WERI-Rb-1 (cell line): ENCODE measurements around the gene ANKH.

Experiments
- DNase-seq: peaks from one replicate; pipeline ENCODE4 v3.0.0-alpha.2; 2020
- H3K27ac ChIP-seq: fragments of 250-450 bp; sonication (Bioruptor Pico); 2 replicates; pipeline ENCODE4 v1.5.1; 2020; ENCODE audit warnings: mild to moderate bottlenecking, moderate library complexity
- H3K27me3 ChIP-seq: fragments of 250-450 bp; sonication (Bioruptor Pico); 2 replicates; pipeline ENCODE4 v1.5.1; 2021; ENCODE audit warnings: mild to moderate bottlenecking, low read depth, moderate library complexity; ENCODE audit not compliant: insufficient read depth, severe bottlenecking
- H3K36me3 ChIP-seq: fragments of 250-450 bp; sonication (Bioruptor Pico); 2 replicates; pipeline ENCODE4 v1.5.1; 2020; ENCODE audit warnings: mild to moderate bottlenecking, moderate library complexity
- H3K4me3 ChIP-seq: 2 replicates; pipeline ENCODE4 v1.5.1; 2011; ENCODE audit warnings: low read depth, mild to moderate bottlenecking, control low read depth, low read length
- H3K9me3 ChIP-seq: fragments of 250-450 bp; sonication (Bioruptor Pico); 2 replicates; pipeline ENCODE4 v1.5.1; 2021; ENCODE audit warnings: mild to moderate bottlenecking, moderate library complexity; ENCODE audit not compliant: severe bottlenecking
- TF ChIP-seq, protein P1 (sequence below): IDR thresholded peaks from 2 replicates; pipeline ENCODE4 v1.5.1; 2011; ENCODE audit warnings: low read depth, mild to moderate bottlenecking, control low read depth, inconsistent platforms, low read length

ANKH gene

DNA sequence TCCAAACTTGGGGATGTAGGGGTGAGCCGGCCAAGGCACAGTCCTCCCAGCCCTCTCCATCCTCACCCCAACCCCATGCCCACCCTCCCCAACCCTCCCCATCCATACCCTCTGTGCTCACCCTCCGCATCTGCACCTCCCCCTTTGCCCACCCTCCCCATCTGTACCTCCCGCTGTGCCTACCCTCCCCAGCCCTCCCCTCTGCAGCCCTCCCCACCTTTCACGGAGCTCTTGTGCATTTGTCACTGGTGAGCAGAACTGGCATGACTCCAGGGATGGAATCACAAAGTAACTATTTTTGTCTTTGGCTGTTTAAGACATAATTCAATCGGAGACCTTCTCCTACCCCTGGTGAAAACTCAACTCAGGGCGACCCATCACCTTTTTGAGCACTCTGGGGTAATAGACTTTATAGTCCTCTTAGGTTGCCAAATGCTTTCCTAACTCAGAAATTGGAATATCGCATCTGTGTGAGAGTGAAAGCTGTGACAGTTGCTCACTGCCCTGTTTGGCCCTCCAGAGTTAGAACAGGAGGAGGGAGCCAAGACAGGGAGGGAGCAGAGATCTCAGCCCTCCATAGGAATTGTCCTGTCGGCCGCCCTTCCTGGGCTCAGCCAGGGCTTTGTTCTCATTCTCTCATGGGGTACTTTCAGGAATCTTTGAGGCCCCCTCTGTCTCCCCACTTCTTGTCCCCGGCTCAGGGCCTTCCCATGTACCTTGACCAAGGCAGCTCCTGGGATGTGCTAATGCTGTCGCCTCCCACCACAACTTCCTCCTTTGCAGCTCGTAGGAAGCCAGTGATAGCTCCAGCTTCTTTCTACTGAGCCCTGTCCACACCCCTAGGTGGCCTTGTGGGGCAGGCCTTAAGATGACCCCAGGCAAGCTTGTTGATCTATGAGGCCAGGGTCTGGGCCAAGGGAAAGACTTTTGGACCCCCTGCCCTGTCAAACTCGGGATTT lies 170.8 kb downstream of the ANKH start:
- no peak for DNase-seq
- Histone ChIP-seq H3K36me3 (peaks cover 68% of the 10 kb centered on the region), H3K9me3 (no peaks in the 10 kb centered on the region), H3K27me3 (no peaks in the 10 kb centered on the region), H3K4me3 (no peak overlapping the region), H3K27ac (no peak overlapping the region)
- TF ChIP-seq, protein P1, sequence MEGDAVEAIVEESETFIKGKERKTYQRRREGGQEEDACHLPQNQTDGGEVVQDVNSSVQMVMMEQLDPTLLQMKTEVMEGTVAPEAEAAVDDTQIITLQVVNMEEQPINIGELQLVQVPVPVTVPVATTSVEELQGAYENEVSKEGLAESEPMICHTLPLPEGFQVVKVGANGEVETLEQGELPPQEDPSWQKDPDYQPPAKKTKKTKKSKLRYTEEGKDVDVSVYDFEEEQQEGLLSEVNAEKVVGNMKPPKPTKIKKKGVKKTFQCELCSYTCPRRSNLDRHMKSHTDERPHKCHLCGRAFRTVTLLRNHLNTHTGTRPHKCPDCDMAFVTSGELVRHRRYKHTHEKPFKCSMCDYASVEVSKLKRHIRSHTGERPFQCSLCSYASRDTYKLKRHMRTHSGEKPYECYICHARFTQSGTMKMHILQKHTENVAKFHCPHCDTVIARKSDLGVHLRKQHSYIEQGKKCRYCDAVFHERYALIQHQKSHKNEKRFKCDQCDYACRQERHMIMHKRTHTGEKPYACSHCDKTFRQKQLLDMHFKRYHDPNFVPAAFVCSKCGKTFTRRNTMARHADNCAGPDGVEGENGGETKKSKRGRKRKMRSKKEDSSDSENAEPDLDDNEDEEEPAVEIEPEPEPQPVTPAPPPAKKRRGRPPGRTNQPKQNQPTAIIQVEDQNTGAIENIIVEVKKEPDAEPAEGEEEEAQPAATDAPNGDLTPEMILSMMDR = no peak

DNA sequence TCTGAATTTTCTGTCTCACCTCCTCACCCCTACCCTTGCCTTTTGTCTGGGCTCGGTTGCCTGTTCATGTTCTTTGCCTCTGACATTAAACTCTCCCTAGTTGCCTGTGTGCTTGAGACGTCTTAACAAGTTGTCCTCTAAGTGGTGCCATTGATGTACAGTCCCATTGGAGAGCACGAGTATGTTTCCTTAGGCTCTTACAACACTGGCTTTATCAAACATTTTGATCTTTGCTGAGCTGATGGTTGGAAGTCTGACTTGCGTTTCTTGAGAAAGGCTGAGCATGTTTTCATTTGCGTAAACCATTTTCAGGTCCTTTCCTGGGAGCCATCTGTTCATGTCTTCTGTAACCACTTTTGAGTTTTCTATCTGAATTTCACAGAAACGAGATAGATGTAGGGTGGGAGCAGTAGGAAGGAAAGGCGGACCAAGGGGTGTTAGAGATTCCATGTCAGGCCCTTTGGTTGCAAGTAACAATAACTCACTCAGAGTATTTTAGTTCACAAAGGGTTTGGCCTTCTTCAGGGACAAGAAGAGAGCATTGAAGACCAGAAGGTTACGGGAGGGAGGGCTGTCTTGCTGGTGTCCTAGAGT lies 171.7 kb downstream of the ANKH start:
- no peak for DNase-seq
- Histone ChIP-seq H3K4me3 (no peak overlapping the region), H3K27ac (no peak overlapping the region), H3K9me3 (no peaks in the 10 kb centered on the region), H3K27me3 (no peaks in the 10 kb centered on the region), H3K36me3 (peaks cover 66% of the 10 kb centered on the region)
- TF ChIP-seq, protein P1 = no peak

DNA sequence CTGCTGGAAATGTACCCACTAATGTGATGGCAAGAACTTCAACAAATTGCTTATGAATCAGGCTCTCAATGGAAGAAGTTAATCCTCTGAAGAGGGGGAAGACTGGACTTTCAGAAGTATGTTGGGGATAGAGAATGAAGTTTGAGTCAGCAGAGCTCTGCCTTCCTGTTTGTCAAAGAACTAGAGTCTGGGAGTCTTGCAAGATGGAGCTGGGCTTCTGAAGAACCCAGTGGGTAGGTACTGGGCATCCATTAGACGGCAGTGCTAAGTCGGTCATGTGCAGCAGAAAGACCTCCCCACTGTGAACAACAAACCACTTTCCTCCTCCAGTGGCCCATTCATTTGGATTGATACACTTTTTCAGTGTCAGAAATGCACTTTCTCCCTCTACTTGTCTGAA lies 172.4 kb downstream of the ANKH start:
- H3K27ac ChIP-seq = no peak overlapping the region
- no peak for DNase-seq
- no peaks in the 10 kb centered on the region for H3K9me3 ChIP-seq
- peaks cover 64% of the 10 kb centered on the region for H3K36me3 ChIP-seq
- TF ChIP-seq, protein P1 = no peak
- H3K27me3 ChIP-seq = no peaks in the 10 kb centered on the region
- no peak overlapping the region for H3K4me3 ChIP-seq

DNA sequence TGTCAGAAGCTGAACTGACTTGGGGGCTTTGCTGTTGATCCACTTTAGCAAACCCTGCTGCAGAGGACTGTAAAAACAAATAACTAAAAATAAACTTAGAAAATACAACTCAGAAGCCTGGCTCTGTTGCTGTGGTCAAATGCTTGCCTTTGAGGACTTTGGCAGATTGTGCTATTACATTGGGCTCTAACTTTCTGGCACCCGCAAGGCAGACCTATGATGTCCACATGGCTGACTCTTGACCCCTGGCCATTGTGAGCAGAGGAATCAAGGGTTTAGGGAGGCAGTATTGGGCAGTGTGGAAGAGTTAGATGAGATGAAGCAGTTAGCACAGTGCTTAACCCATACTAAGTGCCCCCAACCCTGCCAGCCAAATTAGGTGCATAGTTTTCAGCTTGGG lies 173.1 kb downstream of the ANKH start:
- no peak for DNase-seq
- H3K27me3 ChIP-seq = no peaks in the 10 kb centered on the region
- H3K4me3 ChIP-seq = no peak overlapping the region
- peaks cover 66% of the 10 kb centered on the region for H3K36me3 ChIP-seq
- H3K9me3 ChIP-seq = no peaks in the 10 kb centered on the region
- no peak overlapping the region for H3K27ac ChIP-seq
- TF ChIP-seq, protein P1 = no peak

DNA sequence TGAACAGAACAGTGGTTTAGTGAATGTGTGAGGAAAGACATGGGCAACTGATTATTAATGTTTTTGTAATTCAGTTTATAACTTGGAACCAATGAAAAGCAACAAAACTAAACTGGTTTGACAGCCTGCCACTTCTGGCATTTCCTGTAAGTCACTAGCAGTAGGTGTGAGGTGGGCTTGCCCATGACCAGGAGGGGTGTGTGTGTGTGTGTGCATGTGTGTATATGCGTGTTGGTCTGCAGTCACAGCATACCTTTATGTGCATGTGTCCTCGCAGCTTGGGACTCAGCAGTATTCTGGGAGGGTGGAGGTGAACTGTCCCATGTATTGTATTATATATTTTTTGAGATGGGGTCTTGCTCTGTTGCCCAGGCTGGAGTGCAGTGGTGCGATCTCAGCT lies 174.7 kb downstream of the ANKH start:
- Histone ChIP-seq H3K27ac (no peak overlapping the region), H3K4me3 (no peak overlapping the region), H3K9me3 (no peaks in the 10 kb centered on the region), H3K27me3 (no peaks in the 10 kb centered on the region), H3K36me3 (peaks cover 72% of the 10 kb centered on the region)
- no peak for DNase-seq
- TF ChIP-seq, protein P1 = no peak
